ENCODE results near the gene SPIN2B.

- TF ChIP-seq CTCF (IDR thresholded peaks at IDR 0.05; ENCODE audit: extremely low read depth in 1 of 2, insufficient read depth in 1 of 2, low read depth in 1 of 2, low read length in 2 of 2) (peak; percentile 15 to 55), POLR2A (IDR thresholded peaks at IDR 0.05; ENCODE audit: low read depth, low read length) (no peak), JUN (IDR thresholded peaks at IDR 0.05; ENCODE audit: borderline replicate concordance, insufficient read depth, insufficient read length, low read depth) (no peak), EZH2 (IDR thresholded peaks at IDR 0.05; ENCODE audit: borderline replicate concordance, low read depth, low read length, severe bottlenecking) (no peak), POLR2AphosphoS5 (IDR thresholded peaks at IDR 0.05; ENCODE audit: insufficient read depth, low read depth, low read length) (no peak), MAX (IDR thresholded peaks at IDR 0.05; ENCODE audit: insufficient read depth, insufficient read length) (no peak), MYC (IDR thresholded peaks at IDR 0.05; ENCODE audit: low read depth, low read length) (no peak), GATA2 (IDR thresholded peaks at IDR 0.05; ENCODE audit: insufficient read depth, insufficient read length, low read depth, low read length) (no peak), FOS (IDR thresholded peaks at IDR 0.05; ENCODE audit: borderline replicate concordance, insufficient read depth, low read length) (no peak)
These were observed 35.2 kb upstream of the SPIN2B start for GRCh38 chrX:57156397-57157049.
